ENCODE measurements around the gene PALLD. TPM values are rescaled to one million over a fixed set of nuclear protein-coding genes. Genes with fewer than 3 reads are reported as not detected.
A peak's percentile ranks its signal among the peaks of the same experiment; 100 is the strongest.
"Not testable (repeated sequence)": the region's sequence is repeated elsewhere in the genome, so short reads cannot be mapped to it uniquely, and the experiment has no call there.

The PALLD gene
- total RNA-seq, 1 donor from 2014 or later: 8.9 TPM

DNA sequence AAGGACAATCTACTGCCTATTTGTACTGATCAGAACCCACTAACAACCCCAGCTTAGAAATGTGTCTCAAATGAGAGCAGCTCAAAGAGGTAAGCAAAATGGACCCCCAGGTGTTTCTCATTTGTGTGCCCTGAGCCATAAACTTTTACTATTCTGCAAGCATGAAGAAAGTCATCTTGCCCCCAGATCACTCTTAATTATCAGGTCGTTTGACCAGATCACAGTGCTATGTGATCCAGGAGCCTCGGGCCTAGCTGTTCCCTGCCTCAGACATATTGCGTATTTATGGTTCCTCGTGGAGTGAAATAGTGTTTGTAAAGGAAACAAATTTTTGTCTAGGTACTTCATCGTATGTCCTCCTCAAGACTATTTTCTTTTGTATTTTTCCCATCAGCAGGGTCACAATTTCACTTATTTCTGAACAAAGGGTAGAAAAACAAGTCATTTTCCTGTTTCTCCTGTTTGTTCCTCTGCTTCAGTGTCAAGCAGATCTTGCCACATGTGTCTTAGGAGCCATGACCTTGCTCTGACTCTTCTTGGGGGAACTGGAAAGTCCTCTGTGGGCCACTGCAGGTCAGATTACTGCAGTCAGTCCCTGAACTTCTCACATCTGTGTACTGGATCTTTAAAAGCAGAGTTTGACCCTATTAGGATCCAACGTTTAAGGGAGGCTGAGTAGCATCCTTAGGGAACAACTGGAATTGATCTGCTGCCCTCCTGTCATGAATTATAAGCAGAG lies 194.9 kb downstream of the PALLD start:
- ATAC-seq (peak; percentile 28), DNase-seq (ENCODE audit: low spot score) (no peak)

- ATAC-seq (no peak), DNase-seq (ENCODE audit: low spot score) (no peak)
Measured at GRCh38 chr4:168693750-168694490, 197.1 kb downstream of the PALLD start.

DNA sequence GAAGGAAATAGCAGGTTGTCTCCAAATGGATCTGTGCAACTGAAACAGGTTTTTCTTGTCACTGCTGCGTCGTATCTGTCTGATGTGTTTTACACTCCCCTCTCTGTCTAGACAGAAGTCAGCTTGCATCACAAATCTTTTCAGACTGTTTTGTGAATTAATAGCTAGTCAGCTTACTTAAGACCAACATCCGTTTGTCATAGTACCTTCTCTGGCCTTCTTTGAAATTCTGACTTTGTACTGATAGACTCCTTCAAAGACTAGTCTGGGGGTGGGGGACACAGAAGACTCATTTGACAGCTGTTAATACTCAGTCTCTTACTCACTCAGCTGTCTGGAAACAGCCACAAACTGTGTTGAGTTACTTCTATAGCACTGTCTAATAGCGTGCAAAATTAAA lies 197.8 kb downstream of the PALLD start:
- DNase-seq (ENCODE audit: low spot score): no peak
- no peak for ATAC-seq

DNA sequence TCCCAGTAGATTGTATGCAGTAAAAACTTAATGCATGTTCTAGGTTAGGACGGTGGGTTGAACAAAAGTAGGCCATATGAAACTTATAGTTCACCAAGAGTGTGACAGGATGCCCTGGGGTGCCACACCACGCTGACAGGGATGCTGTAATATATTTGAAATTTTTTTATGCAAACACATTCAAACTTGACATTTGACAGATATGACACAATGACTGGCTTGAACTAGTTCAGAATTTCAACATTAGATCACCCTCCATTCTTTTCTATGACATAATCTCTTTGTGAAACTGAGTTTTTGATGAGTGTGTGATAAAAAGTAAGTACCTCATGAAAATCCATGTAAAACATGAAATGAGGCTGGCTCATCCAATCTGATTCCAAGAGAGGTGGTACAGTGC lies 198.4 kb downstream of the PALLD start:
- ATAC-seq (no peak), DNase-seq (ENCODE audit: low spot score) (no peak)

- DNase-seq (ENCODE audit: low spot score): no peak
- no peak for ATAC-seq
Measured at GRCh38 chr4:168696280-168696679, 199.4 kb downstream of the PALLD start.

DNA sequence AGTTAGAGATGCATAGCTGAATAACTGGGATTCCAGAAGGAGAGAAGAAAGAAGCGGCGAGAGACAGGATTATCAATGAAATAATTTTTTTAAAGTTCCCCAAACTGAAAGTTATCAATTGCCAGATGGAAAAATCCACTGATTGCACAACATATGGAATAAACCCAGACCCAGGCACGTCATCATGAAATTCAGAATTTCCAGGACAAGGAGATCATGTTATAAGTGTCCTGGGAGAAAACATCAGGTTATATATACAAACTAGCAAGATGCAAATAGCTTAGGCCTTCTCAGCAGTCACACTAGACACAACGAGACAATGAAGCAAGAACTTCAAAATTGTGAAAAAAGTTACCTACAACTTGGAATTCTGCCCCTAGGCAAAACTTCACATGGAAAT lies 200.0 kb downstream of the PALLD start:
- ATAC-seq (peak; percentile 58), DNase-seq (ENCODE audit: low spot score) (no peak)

DNA sequence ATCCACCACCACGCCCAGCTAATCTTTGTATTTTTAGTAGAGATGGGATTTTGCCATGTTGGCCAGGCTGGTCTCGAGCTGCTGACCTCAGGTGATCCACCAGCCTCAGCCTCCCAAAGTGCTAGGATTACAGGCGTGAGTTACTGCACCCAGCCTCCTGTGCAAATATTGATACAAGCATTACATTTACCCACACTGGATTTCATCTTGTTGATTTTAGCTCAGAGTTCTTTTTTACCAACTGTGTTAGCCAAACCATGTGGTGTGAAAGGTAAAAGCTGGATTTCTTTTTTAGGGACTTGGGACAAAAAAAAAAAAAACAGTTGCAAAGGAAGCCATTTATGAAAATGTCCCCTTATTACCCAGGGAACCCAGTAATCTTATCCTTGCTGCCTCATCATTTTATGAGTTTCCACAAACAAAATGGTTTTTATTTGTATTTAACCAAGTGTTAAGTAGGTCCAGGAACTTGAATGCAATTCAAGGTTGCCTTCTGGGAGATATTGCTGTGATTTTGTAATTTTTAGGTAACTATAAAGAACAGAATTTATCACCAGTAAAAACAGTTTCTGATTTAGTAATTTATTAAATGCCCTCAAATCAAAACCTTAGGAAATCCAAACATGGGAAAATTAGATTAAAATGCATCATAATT lies 202.5 kb downstream of the PALLD start:
- DNase-seq (ENCODE audit: low spot score): peak; percentile 63
- ATAC-seq: peak; percentile 92

DNA sequence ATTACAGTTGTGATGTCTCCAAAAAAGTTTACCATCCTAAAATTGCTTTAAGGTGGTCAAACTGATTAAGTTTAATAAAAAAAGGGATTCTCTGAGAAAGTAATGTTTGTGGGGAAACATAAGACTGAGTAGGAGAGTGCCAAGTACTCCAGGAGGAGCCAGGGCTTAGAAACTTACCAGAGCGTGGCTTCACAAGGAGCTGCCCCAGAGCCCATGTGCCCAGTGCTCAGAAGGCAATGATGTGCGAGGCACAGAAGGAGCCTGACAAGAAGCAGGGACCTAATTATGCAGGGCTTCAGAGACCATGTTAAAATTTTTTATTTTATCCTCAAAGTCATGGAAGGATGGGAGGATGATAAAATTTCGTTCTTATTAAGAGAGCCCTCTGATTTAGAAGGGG lies 204.2 kb downstream of the PALLD start:
- DNase-seq (ENCODE audit: low spot score) (no peak), ATAC-seq (no peak)

- DNase-seq (ENCODE audit: low spot score); ATAC-seq: not testable (repeated sequence)
Measured at GRCh38 chr4:168702581-168703087, 205.8 kb downstream of the PALLD start.

DNA sequence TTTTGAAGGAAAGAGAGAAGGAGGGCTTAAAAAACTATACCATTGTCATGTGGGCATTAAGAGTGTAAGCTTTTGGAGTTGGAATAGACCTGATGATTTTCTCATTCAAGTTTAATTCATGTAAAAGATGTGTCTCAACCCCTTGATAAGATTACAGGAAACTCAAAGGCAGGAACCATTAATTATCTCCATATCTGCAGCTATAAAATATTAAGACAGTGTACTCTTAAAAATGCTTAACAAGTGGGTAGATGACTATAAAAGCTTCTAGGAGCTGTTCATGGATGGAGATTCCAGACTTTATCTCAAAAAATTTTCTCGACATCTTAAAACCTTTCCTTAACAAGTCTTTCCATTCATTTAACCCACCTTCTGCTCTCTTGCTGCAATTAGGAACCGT lies 208.3 kb downstream of the PALLD start:
- no peak for ATAC-seq
- DNase-seq (ENCODE audit: low spot score): no peak

GRCh38 chr4:168707205-168707604 lies 210.4 kb downstream of the PALLD start:
- no peak for ATAC-seq
- DNase-seq (ENCODE audit: low spot score): no peak

- DNase-seq (ENCODE audit: low spot score) (no peak), ATAC-seq (no peak)
Measured at GRCh38 chr4:168708108-168708507, 211.3 kb downstream of the PALLD start.

GRCh38 chr4:168710353-168710946 lies 213.6 kb downstream of the PALLD start:
- DNase-seq (ENCODE audit: low spot score): no peak
- ATAC-seq: peak; percentile 86

GRCh38 chr4:168711197-168712140 lies 214.6 kb downstream of the PALLD start:
- ATAC-seq (no peak), DNase-seq (ENCODE audit: low spot score) (no peak)

DNA sequence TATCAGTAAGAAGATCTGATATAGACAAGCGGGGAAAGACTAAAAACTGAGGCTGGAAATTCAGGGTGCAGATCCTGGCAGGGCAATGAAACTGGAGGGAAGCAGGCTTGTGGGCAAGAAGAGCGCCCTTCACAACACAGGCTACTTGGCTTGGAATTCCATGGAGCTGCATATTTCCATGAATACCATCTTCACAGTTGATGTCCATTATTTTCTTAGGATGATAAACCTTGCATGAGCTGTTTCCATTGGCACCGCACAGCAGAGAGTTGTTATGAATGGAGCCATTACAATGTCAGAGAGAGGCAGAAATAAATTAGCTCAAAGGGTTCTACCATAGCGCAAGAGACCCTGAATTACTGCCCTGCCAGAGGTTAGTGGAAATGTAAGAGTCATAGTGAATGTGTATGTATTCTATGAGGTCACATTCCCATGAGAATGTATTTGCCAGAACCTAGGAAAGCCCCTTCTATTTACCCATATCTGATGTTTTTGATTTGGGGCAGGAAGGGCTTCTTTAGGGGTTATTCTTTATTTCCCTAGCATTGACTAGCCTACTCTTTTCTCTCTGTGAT lies 215.6 kb downstream of the PALLD start:
- ATAC-seq (no peak), DNase-seq (ENCODE audit: low spot score) (no peak)

DNA sequence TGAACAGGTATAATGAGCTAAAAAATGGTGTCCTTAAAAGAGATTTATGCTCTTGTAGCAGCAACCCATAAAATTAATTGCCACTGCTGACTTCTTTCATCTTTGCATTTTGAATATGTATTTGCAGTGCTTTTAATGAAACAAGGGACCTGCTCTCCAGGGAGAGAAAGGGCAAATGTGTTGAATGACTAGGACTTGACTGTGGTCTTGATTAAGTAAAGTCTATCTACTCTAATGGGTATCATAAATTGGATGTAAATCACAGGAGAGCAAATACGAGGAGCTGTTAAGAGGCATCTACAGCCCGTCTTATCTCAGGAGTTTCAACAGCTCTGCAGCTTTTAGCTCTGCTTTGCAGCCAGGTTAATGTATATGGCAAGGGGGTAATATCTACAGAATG lies 216.4 kb downstream of the PALLD start:
- ATAC-seq (no peak), DNase-seq (ENCODE audit: low spot score) (no peak)

GRCh38 chr4:168715896-168716295 lies 219.0 kb downstream of the PALLD start:
- ATAC-seq: no peak
- no peak for DNase-seq (ENCODE audit: low spot score)

- ATAC-seq: peak; percentile 33
- DNase-seq (ENCODE audit: low spot score): no peak
Measured at GRCh38 chr4:168716406-168717129, 219.7 kb downstream of the PALLD start.

GRCh38 chr4:168717847-168718246 lies 221.0 kb downstream of the PALLD start:
- ATAC-seq (peak; percentile 70), DNase-seq (ENCODE audit: low spot score) (no peak)
